ENCODE data around the gene MYO6. TPM values are rescaled to one million over a fixed set of nuclear protein-coding genes. Genes with fewer than 3 reads are reported as not detected.

The MYO6 gene
- total RNA-seq, 2 experiments from 2014 or later = 0.85 to 1.1 TPM

GRCh38 chr6:75856902-75857301, 107.9 kb downstream of the MYO6 start:
- Mint-ChIP-seq H3K27ac (no peak overlapping the region), H3K4me1 (ENCODE audit: low read depth) (no peaks in the 10 kb centered on the region), H3K4me3 (no peak overlapping the region), H3K9me3 (no peaks in the 10 kb centered on the region), H3K27me3 (peaks cover 4% of the 10 kb centered on the region), H3K36me3 (ENCODE audit: low read depth) (no peaks in the 10 kb centered on the region)
- Histone ChIP-seq H3K27ac (ENCODE audit: low read depth in 1 of 2, low read length in 2 of 2) (no peak overlapping the region), H3K27me3 (ENCODE audit: control insufficient read depth in 1 of 2, insufficient read depth in 2 of 2, low read length in 2 of 2) (peaks cover 0 to 2% of the 10 kb centered on the region in 2 experiments), H3K4me3 (ENCODE audit: low read length) (no peak overlapping the region), H3K36me3 (ENCODE audit: insufficient read depth, low read length) (no peaks in the 10 kb centered on the region), H3K9me3 (ENCODE audit: control insufficient read depth in 1 of 2, insufficient read depth in 1 of 2, low read length in 2 of 2) (no peaks in the 10 kb centered on the region), H3K4me1 (ENCODE audit: insufficient read depth, low read length) (no peaks in the 10 kb centered on the region)
- ChIA-PET CTCF (no interaction called here), POLR2A (no interaction called here)
- TF ChIP-seq CTCF (IDR thresholded peaks at IDR 0.05) = no peak
- DNase-seq (no peak), ATAC-seq (ENCODE audit: poor library complexity) (no peak)
- intact Hi-C loops (cut with DNase I, micrococcal nuclease) = no loop called here

- DNase-seq = no peak
- Histone ChIP-seq H3K4me3 (ENCODE audit: low read length) (no peak overlapping the region), H3K4me1 (ENCODE audit: insufficient read depth, low read length) (no peaks in the 10 kb centered on the region), H3K36me3 (ENCODE audit: insufficient read depth, low read length) (no peaks in the 10 kb centered on the region), H3K27me3 (ENCODE audit: control insufficient read depth in 1 of 2, insufficient read depth in 2 of 2, low read length in 2 of 2) (peaks cover 0 to 3% of the 10 kb centered on the region in 2 experiments), H3K27ac (ENCODE audit: low read depth in 1 of 2, low read length in 2 of 2) (no peak overlapping the region), H3K9me3 (ENCODE audit: control insufficient read depth in 1 of 2, insufficient read depth in 1 of 2, low read length in 2 of 2) (no peaks in the 10 kb centered on the region)
- no peak for ATAC-seq (ENCODE audit: poor library complexity)
- TF ChIP-seq CTCF (IDR thresholded peaks at IDR 0.05) = no peak
- H3K27ac Mint-ChIP-seq = no peak overlapping the region
- H3K4me3 Mint-ChIP-seq = no peak overlapping the region
- ChIA-PET POLR2A (no interaction called here), CTCF (no interaction called here)
- H3K9me3 Mint-ChIP-seq = no peaks in the 10 kb centered on the region
- peaks cover 11% of the 10 kb centered on the region for H3K27me3 Mint-ChIP-seq
- no peaks in the 10 kb centered on the region for H3K4me1 Mint-ChIP-seq (ENCODE audit: low read depth)
- H3K36me3 Mint-ChIP-seq (ENCODE audit: low read depth) = no peaks in the 10 kb centered on the region
- intact Hi-C loops (cut with DNase I, micrococcal nuclease) = no loop called here
Observed at GRCh38 chr6:75863001-75863400, 114.0 kb downstream of the MYO6 start.

- peaks cover 11% of the 10 kb centered on the region for H3K27me3 Mint-ChIP-seq
- ChIA-PET CTCF (no interaction called here), POLR2A (no interaction called here)
- H3K27ac Mint-ChIP-seq = no peak overlapping the region
- ATAC-seq (ENCODE audit: poor library complexity) (no peak), DNase-seq (no peak)
- Histone ChIP-seq H3K4me3 (ENCODE audit: low read length) (no peak overlapping the region), H3K27me3 (ENCODE audit: control insufficient read depth in 1 of 2, insufficient read depth in 2 of 2, low read length in 2 of 2) (peaks cover 0 to 3% of the 10 kb centered on the region in 2 experiments), H3K27ac (ENCODE audit: low read depth in 1 of 2, low read length in 2 of 2) (no peak overlapping the region), H3K36me3 (ENCODE audit: insufficient read depth, low read length) (no peaks in the 10 kb centered on the region), H3K9me3 (ENCODE audit: control insufficient read depth in 1 of 2, insufficient read depth in 1 of 2, low read length in 2 of 2) (no peaks in the 10 kb centered on the region), H3K4me1 (ENCODE audit: insufficient read depth, low read length) (no peaks in the 10 kb centered on the region)
- no peaks in the 10 kb centered on the region for H3K4me1 Mint-ChIP-seq (ENCODE audit: low read depth)
- TF ChIP-seq CTCF (IDR thresholded peaks at IDR 0.05) = no peak
- no peak overlapping the region for H3K4me3 Mint-ChIP-seq
- H3K9me3 Mint-ChIP-seq = no peaks in the 10 kb centered on the region
- H3K36me3 Mint-ChIP-seq (ENCODE audit: low read depth) = no peaks in the 10 kb centered on the region
- intact Hi-C loops (cut with DNase I, micrococcal nuclease) = no loop called here
Observed at GRCh38 chr6:75863784-75864183, 114.7 kb downstream of the MYO6 start.

Data from CD4-positive, alpha-beta T cell (primary cell).